HG02623 (cell line): Measurements from ENCODE around the gene MCF2L.

ENCODE experiments used
- ATAC-seq: cut with Tn5 transposase; IDR thresholded peaks from one replicate; pipeline ENCODE4 v1.9.1; 2021; ENCODE audit warnings: moderate library complexity; ENCODE audit not compliant: unreplicated experiment

MCF2L gene

GRCh38 chr13:113014752-113015745, 46.0 kb downstream of the MCF2L start:
- no peak for ATAC-seq

- ATAC-seq = no peak
Observed at GRCh38 chr13:113015826-113016525, 47.0 kb downstream of the MCF2L start.

- ATAC-seq = no peak
Observed at GRCh38 chr13:113016526-113017295, 47.7 kb downstream of the MCF2L start.

- no peak for ATAC-seq
Observed at GRCh38 chr13:113017506-113018215, 48.6 kb downstream of the MCF2L start.

- no peak for ATAC-seq
Observed at GRCh38 chr13:113018676-113019465, 49.9 kb downstream of the MCF2L start.

- ATAC-seq = no peak
Observed at GRCh38 chr13:113020323-113021080, 51.5 kb downstream of the MCF2L start.

- no peak for ATAC-seq
Observed at GRCh38 chr13:113021391-113021790, 52.4 kb downstream of the MCF2L start.

GRCh38 chr13:113021811-113022210, 52.8 kb downstream of the MCF2L start:
- ATAC-seq = no peak

GRCh38 chr13:113022391-113022744, 53.4 kb downstream of the MCF2L start:
- no peak for ATAC-seq

- ATAC-seq = no peak
Observed at GRCh38 chr13:113022745-113023574, 53.9 kb downstream of the MCF2L start.

- no peak for ATAC-seq
Observed at GRCh38 chr13:113023694-113024430, 54.8 kb downstream of the MCF2L start.

GRCh38 chr13:113024466-113024865, 55.5 kb downstream of the MCF2L start:
- no peak for ATAC-seq

GRCh38 chr13:113026391-113026910, 57.4 kb downstream of the MCF2L start:
- ATAC-seq = no peak

- no peak for ATAC-seq
Observed at GRCh38 chr13:113027095-113027494, 58.1 kb downstream of the MCF2L start.

GRCh38 chr13:113027566-113027965, 58.6 kb downstream of the MCF2L start:
- ATAC-seq = no peak

GRCh38 chr13:113028336-113029060, 59.5 kb downstream of the MCF2L start:
- no peak for ATAC-seq

- ATAC-seq = no peak
Observed at GRCh38 chr13:113029061-113029445, 60.0 kb downstream of the MCF2L start.
